ENCODE results near the gene HAPSTR1.

Gene HAPSTR1

GRCh38 chr16:9112166-9112843, 20.9 kb downstream of the HAPSTR1 start:
- H3K27ac ChIP-seq = no peak overlapping the region
- TF ChIP-seq CTCF (conservative IDR thresholded peaks at IDR 0.05) = no peak
- no peak for TF ChIP-seq ZFX (IDR thresholded peaks at IDR 0.05)

GRCh38 chr16:9112844-9113186, 21.4 kb downstream of the HAPSTR1 start:
- TF ChIP-seq CTCF (conservative IDR thresholded peaks at IDR 0.05) (no peak), ZFX (IDR thresholded peaks at IDR 0.05) (no peak)
- no peak overlapping the region for H3K27ac ChIP-seq

GRCh38 chr16:9113707-9114106, 22.3 kb downstream of the HAPSTR1 start:
- H3K27ac ChIP-seq = no peak overlapping the region
- TF ChIP-seq CTCF (conservative IDR thresholded peaks at IDR 0.05) = no peak
- no peak for TF ChIP-seq ZFX (IDR thresholded peaks at IDR 0.05)

GRCh38 chr16:9114112-9114511, 22.7 kb downstream of the HAPSTR1 start:
- TF ChIP-seq CTCF (conservative IDR thresholded peaks at IDR 0.05) (no peak), ZFX (IDR thresholded peaks at IDR 0.05) (no peak)
- H3K27ac ChIP-seq = no peak overlapping the region

- H3K27ac ChIP-seq = no peak overlapping the region
- TF ChIP-seq ZFX (IDR thresholded peaks at IDR 0.05) = no peak
- TF ChIP-seq CTCF (conservative IDR thresholded peaks at IDR 0.05) = no peak
These were observed 23.4 kb downstream of the HAPSTR1 start for GRCh38 chr16:9114842-9115241.

- TF ChIP-seq CTCF (conservative IDR thresholded peaks at IDR 0.05) = no peak
- no peak for TF ChIP-seq ZFX (IDR thresholded peaks at IDR 0.05)
- no peak overlapping the region for H3K27ac ChIP-seq
These were observed 23.8 kb downstream of the HAPSTR1 start for GRCh38 chr16:9115277-9115676.

- no peak overlapping the region for H3K27ac ChIP-seq
- TF ChIP-seq CTCF (conservative IDR thresholded peaks at IDR 0.05) (no peak), ZFX (IDR thresholded peaks at IDR 0.05) (no peak)
These were observed 24.7 kb downstream of the HAPSTR1 start for GRCh38 chr16:9116141-9116540.

All from C4-2B (cell line).